Endothelial cell of umbilical vein (primary cell): ENCODE measurements around the gene PITPNB. TPM values are rescaled to one million over a fixed set of nuclear protein-coding genes. Genes with fewer than 3 reads are reported as not detected.

Experiments
- BruUV-seq: library from RNA; stranded (reverse); fragments of 400-500 nt; replicated peaks from 2 replicates; lab custom pipeline; 2021; lab: Mats Ljungman, UMichigan
- CTCF ChIA-PET: fragments of 300-600, 350-600 bp; sonication (Branson Sonifier 250); formaldehyde crosslinking; loops from one replicate; lab custom pipeline; 2021; ENCODE audit warnings: antibody characterized with exemption, inconsistent platforms; lab: Charles Lee
- POLR2A ChIA-PET: fragments of 300-600, 350-600 bp; sonication (Branson Sonifier 250); formaldehyde crosslinking; loops from one replicate; lab custom pipeline; 2021; ENCODE audit warnings: antibody characterized with exemption, inconsistent platforms; lab: Charles Lee
- DNase-seq: peaks from one replicate; pipeline ENCODE4 v3.0.0-alpha.2; 2011; ENCODE audit warnings: low read depth, low spot score
- FAIRE-seq: peaks from 2 replicates; lab custom pipeline; 2011; peaks lifted over from hg19 to GRCh38; lab: Jason Lieb, UNC
- H2AFZ ChIP-seq: 2 replicates; pipeline ENCODE4 v1.6.0; 2012; ENCODE audit warnings: low read depth, low read length, control low read depth, inconsistent platforms
- H3K27ac ChIP-seq: 2 replicates; pipeline ENCODE4 v1.5.1; 2011; ENCODE audit warnings: low read depth, mild to moderate bottlenecking, control low read depth, low read length, moderate library complexity; ENCODE audit not compliant: insufficient read depth
- H3K27me3 ChIP-seq, 2 experiments: 2 replicates each; pipeline versions ENCODE4 v1.6.0 to v1.6.1; 2011; ENCODE audit warnings: low read length in 2 of 2, mixed read lengths in 1 of 2; ENCODE audit not compliant: control insufficient read depth in 2 of 2, insufficient read depth in 2 of 2
- H3K36me3 ChIP-seq, 2 experiments: 2 replicates in 1 of 2; 3 replicates in 1 of 2; pipeline ENCODE4 v1.5.1; 2011; ENCODE audit warnings: low read length in 2 of 2, mild to moderate bottlenecking in 1 of 2, moderate library complexity in 1 of 2; ENCODE audit not compliant: control insufficient read depth in 2 of 2, insufficient read depth in 2 of 2; ENCODE audit errors: extremely low read depth in 1 of 2
- H3K4me1 ChIP-seq: 3 replicates; pipeline ENCODE4 v1.5.1; 2011; ENCODE audit warnings: mild to moderate bottlenecking, low read length; ENCODE audit not compliant: control insufficient read depth, insufficient read depth; ENCODE audit errors: extremely low read depth
- H3K4me2 ChIP-seq: 2 replicates; pipeline ENCODE4 v1.6.1; 2011; ENCODE audit warnings: low read length, control low read depth, mixed read lengths; ENCODE audit not compliant: insufficient read depth
- H3K4me3 ChIP-seq, 3 experiments: fragments of 200-600 bp in 1 of 3; sonication (generic), shearing (Covaris generic) in 1 of 3; replicated peaks in 1 of 3; 2 replicates each; pipeline ENCODE4 v1.5.1; 2011 to 2016; ENCODE audit warnings: control low read depth in 3 of 3, low read length in 3 of 3, mild to moderate bottlenecking in 2 of 3, inconsistent platforms in 1 of 3, low read depth in 1 of 3, moderate library complexity in 1 of 3; ENCODE audit not compliant: insufficient read depth in 1 of 3
- H3K79me2 ChIP-seq: 2 replicates; pipeline ENCODE4 v1.6.0; 2012; ENCODE audit warnings: low read length, inconsistent platforms; ENCODE audit not compliant: control insufficient read depth, insufficient read depth
- H3K9ac ChIP-seq: replicated peaks from 2 replicates; pipeline ENCODE3; 2011; ENCODE audit warnings: low read length, control low read depth; ENCODE audit not compliant: insufficient read depth; ENCODE audit errors: extremely low read depth
- H3K9me1 ChIP-seq: replicated peaks from 3 replicates; pipeline ENCODE4 v1.6.0; 2011; ENCODE audit warnings: mild to moderate bottlenecking, low read length; ENCODE audit not compliant: control insufficient read depth, insufficient read depth; ENCODE audit errors: extremely low read depth
- H3K9me3 ChIP-seq: replicated peaks from 2 replicates; pipeline ENCODE4 v1.5.1; 2012; ENCODE audit warnings: low read length, inconsistent platforms; ENCODE audit not compliant: control insufficient read depth, insufficient read depth
- H4K20me1 ChIP-seq: replicated peaks from 2 replicates; pipeline ENCODE3; 2011; ENCODE audit warnings: mild to moderate bottlenecking, low read length; ENCODE audit not compliant: control insufficient read depth, insufficient read depth; ENCODE audit errors: extremely low read depth
- EZH2 ChIP-seq: IDR thresholded peaks from 2 replicates; pipeline ENCODE4 v1.6.1; 2012; ENCODE audit warnings: borderline replicate concordance, low read depth, mild to moderate bottlenecking, moderate library complexity, low read length, inconsistent platforms; ENCODE audit not compliant: severe bottlenecking
- FOS ChIP-seq: IDR thresholded peaks from 2 replicates; pipeline ENCODE4 v1.6.1; 2011; ENCODE audit warnings: mild to moderate bottlenecking, low read length, moderate library complexity, borderline replicate concordance; ENCODE audit not compliant: insufficient read depth
- GATA2 ChIP-seq: IDR thresholded peaks from 2 replicates; pipeline ENCODE4 v1.7.0; 2011; ENCODE audit warnings: low read depth, mild to moderate bottlenecking, moderate library complexity, mixed read lengths, low read length; ENCODE audit not compliant: insufficient read length, insufficient read depth
- MYC ChIP-seq: IDR thresholded peaks from one replicate; pipeline ENCODE4 v1.6.1; 2011; ENCODE audit warnings: mild to moderate bottlenecking, low read depth, low read length
- POLR2AphosphoS5 ChIP-seq: IDR thresholded peaks from 2 replicates; pipeline ENCODE4 v1.6.1; 2012; ENCODE audit warnings: low read depth, mild to moderate bottlenecking, control low read depth, low read length, moderate library complexity; ENCODE audit not compliant: insufficient read depth
- dilution Hi-C: fragments of 300-500 bp; cut with MboI; formaldehyde crosslinking; loops from one replicate; pipeline ENCODE4 v1.15.0; 2019; ENCODE audit warnings: low sequenced_read_pairs; ENCODE audit not compliant: extremely low pct_ligation_motif_present
- intact Hi-C: fragments of 100-400 bp; cut with micrococcal nuclease; formaldehyde crosslinking; loops from one replicate; pipeline ENCODE4 v1.10.0; 2022
- polyA plus RNA-seq, 4 experiments: library from polyadenylated mRNA; depleted of rRNA in 3 of 4; stranded (reverse) in 3 of 4; unstranded in 1 of 4; fragments of >200 nt; gene quantifications; 2 replicates each; pipeline versions ENCODE4 v1.2.1 to v1.2.3, GENCODE V29; 2011 to 2012; ENCODE audit warnings: missing spikeins in 1 of 4
- total RNA-seq: library from RNA; stranded (reverse); gene quantifications from 2 replicates; pipeline ENCODE4 v1.2.3, GENCODE V29; 2021
- TF ChIP-seq, protein P1 (sequence below), 2 donors: IDR thresholded peaks; 1 replicate in 1 of 2; 2 replicates in 1 of 2; pipeline ENCODE4 v1.5.1; 2011; ENCODE audit warnings: low read length in 2 of 2, mild to moderate bottlenecking in 2 of 2, moderate library complexity in 2 of 2, control low read depth in 1 of 2, inconsistent platforms in 1 of 2, low read depth in 1 of 2; ENCODE audit not compliant: insufficient read depth in 1 of 2; ENCODE audit errors: extremely low read depth in 1 of 2

Gene PITPNB
- total and polyA plus RNA-seq, 2 donors (not counting 3 experiments of a cell fraction or from before 2014, with no cell fraction given): 29.7 to 108 TPM

GRCh38 chr22:27880778-27881394, 38.2 kb downstream of the PITPNB start:
- H3K9me3 ChIP-seq: no peaks in the 10 kb centered on the region
- no peak overlapping the region for H3K4me3 ChIP-seq
- H3K9me1 ChIP-seq: no peaks in the 10 kb centered on the region
- peaks cover 5% of the 10 kb centered on the region for H4K20me1 ChIP-seq
- peak; percentile 85 for DNase-seq
- peak; percentile 40 for FAIRE-seq
- no peak overlapping the region for H3K9ac ChIP-seq
- dilution Hi-C loops: no loop called here
- CTCF ChIA-PET: interaction anchor here (0.7 to 3.9 kb wide), 32 partner anchors 9 to 1202 kb away, joined by 3 to 51 read pairs (median 4); partner anchors contain the start of gene PITPNB
- peaks cover 15% of the 10 kb centered on the region for H3K4me1 ChIP-seq
- peaks cover 69% of the 10 kb centered on the region for H3K79me2 ChIP-seq
- peaks cover 8 to 19% of the 10 kb centered on the region in 2 experiments for H3K36me3 ChIP-seq
- intact Hi-C loops: loop anchor here (1.0 to 10.0 kb wide), 3 partner anchors 128 to 1124 kb away; no protein-coding TSS in a partner anchor
- POLR2A ChIA-PET: no interaction called here
- TF ChIP-seq, protein P1, sequence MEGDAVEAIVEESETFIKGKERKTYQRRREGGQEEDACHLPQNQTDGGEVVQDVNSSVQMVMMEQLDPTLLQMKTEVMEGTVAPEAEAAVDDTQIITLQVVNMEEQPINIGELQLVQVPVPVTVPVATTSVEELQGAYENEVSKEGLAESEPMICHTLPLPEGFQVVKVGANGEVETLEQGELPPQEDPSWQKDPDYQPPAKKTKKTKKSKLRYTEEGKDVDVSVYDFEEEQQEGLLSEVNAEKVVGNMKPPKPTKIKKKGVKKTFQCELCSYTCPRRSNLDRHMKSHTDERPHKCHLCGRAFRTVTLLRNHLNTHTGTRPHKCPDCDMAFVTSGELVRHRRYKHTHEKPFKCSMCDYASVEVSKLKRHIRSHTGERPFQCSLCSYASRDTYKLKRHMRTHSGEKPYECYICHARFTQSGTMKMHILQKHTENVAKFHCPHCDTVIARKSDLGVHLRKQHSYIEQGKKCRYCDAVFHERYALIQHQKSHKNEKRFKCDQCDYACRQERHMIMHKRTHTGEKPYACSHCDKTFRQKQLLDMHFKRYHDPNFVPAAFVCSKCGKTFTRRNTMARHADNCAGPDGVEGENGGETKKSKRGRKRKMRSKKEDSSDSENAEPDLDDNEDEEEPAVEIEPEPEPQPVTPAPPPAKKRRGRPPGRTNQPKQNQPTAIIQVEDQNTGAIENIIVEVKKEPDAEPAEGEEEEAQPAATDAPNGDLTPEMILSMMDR (IDR thresholded peaks at IDR 0.05; ENCODE audit: extremely low read depth in 1 of 2, insufficient read depth in 1 of 2, low read depth in 1 of 2, low read length in 2 of 2): peak; percentile 52 to 54
- TF ChIP-seq FOS: no peak
- H3K27ac ChIP-seq: peak overlapping the region; percentile 22
- H2AFZ ChIP-seq: no peak overlapping the region
- H3K4me2 ChIP-seq: no peak overlapping the region
- H3K27me3 ChIP-seq: no peaks in the 10 kb centered on the region
- no TSS peak for BruUV-seq

- DNase-seq (peak; percentile 57), FAIRE-seq (peak; percentile 37)
- CTCF ChIA-PET: interaction anchor here (0.7 to 2.1 kb wide), 12 partner anchors 9 to 131 kb away, joined by 3 to 16 read pairs (median 4); no protein-coding TSS in a partner anchor
- no peak overlapping the region for H3K9ac ChIP-seq
- H3K36me3 ChIP-seq: peaks cover 8 to 21% of the 10 kb centered on the region in 2 experiments
- H3K27me3 ChIP-seq: no peaks in the 10 kb centered on the region
- H3K4me1 ChIP-seq: peaks cover 6% of the 10 kb centered on the region
- dilution Hi-C loops (no loop called here), intact Hi-C loops (loop anchor here (1.0 to 10.0 kb wide), 3 partner anchors 129 to 1123 kb away; no protein-coding TSS in a partner anchor)
- H3K9me1 ChIP-seq: no peaks in the 10 kb centered on the region
- no TSS peak for BruUV-seq
- no peak overlapping the region for H2AFZ ChIP-seq
- POLR2A ChIA-PET: no interaction called here
- no peak overlapping the region for H3K4me3 ChIP-seq
- H3K9me3 ChIP-seq: no peaks in the 10 kb centered on the region
- peaks cover 5% of the 10 kb centered on the region for H4K20me1 ChIP-seq
- TF ChIP-seq FOS (no peak), GATA2 (no peak), EZH2 (no peak), MYC (no peak), POLR2AphosphoS5 (no peak)
- TF ChIP-seq, protein P1 (IDR thresholded peaks at IDR 0.05; ENCODE audit: extremely low read depth in 1 of 2, insufficient read depth in 1 of 2, low read depth in 1 of 2, low read length in 2 of 2): peak; percentile 53 to 61
- H3K27ac ChIP-seq: no peak overlapping the region
- no peak overlapping the region for H3K4me2 ChIP-seq
- peaks cover 74% of the 10 kb centered on the region for H3K79me2 ChIP-seq
These were observed 39.1 kb downstream of the PITPNB start for GRCh38 chr22:27879923-27880322.
